ENCODE results near the gene TCERG1L.

TCERG1L gene

GRCh38 chr10:131207176-131207575 is 104.3 kb downstream of the TCERG1L start:
- ATAC-seq, result no peak

GRCh38 chr10:131206111-131206995 is 105.2 kb downstream of the TCERG1L start:
- ATAC-seq, result no peak

- ATAC-seq, result no peak
These were observed 106.0 kb downstream of the TCERG1L start for GRCh38 chr10:131205556-131205955.

GRCh38 chr10:131204406-131205152 is 106.9 kb downstream of the TCERG1L start:
- no peak for ATAC-seq

GRCh38 chr10:131203456-131204357 is 107.8 kb downstream of the TCERG1L start:
- no peak for ATAC-seq

- no peak for ATAC-seq
These were observed 108.5 kb downstream of the TCERG1L start for GRCh38 chr10:131202990-131203389.

GRCh38 chr10:131201741-131202515 is 109.6 kb downstream of the TCERG1L start:
- ATAC-seq, result no peak

- no peak for ATAC-seq
These were observed 110.6 kb downstream of the TCERG1L start for GRCh38 chr10:131200856-131201470.

- ATAC-seq, result no peak
These were observed 111.9 kb downstream of the TCERG1L start for GRCh38 chr10:131199646-131200045.

- no peak for ATAC-seq
These were observed 112.7 kb downstream of the TCERG1L start for GRCh38 chr10:131198843-131199242.

- ATAC-seq, result no peak
These were observed 113.1 kb downstream of the TCERG1L start for GRCh38 chr10:131198401-131198800.

- no peak for ATAC-seq
These were observed 115.2 kb downstream of the TCERG1L start for GRCh38 chr10:131196176-131196885.

GRCh38 chr10:131195558-131196159 is 115.9 kb downstream of the TCERG1L start:
- no peak for ATAC-seq

- ATAC-seq, result no peak
These were observed 116.4 kb downstream of the TCERG1L start for GRCh38 chr10:131195116-131195515.

GRCh38 chr10:131193923-131194322 is 117.6 kb downstream of the TCERG1L start:
- ATAC-seq, result no peak

GRCh38 chr10:131188494-131188893 is 123.0 kb downstream of the TCERG1L start:
- ATAC-seq, result no peak

- no peak for ATAC-seq
These were observed 123.6 kb downstream of the TCERG1L start for GRCh38 chr10:131187926-131188325.

GRCh38 chr10:131187274-131187673 is 124.2 kb downstream of the TCERG1L start:
- no peak for ATAC-seq

- ATAC-seq, result no peak
These were observed 124.8 kb downstream of the TCERG1L start for GRCh38 chr10:131186547-131187253.

- no peak for ATAC-seq
These were observed 127.0 kb downstream of the TCERG1L start for GRCh38 chr10:131184503-131184902.

Measured in activated CD4-positive, CD25-positive, alpha-beta regulatory T cell treated with anti-CD3 and anti-CD28 coated beads, Interleukin-2, amount 50 U/mL, for 24 hours (primary cell).